ELF-1 (cell line): ENCODE results near the gene YBX1.
"Not testable (repeated sequence)": the region's sequence is repeated elsewhere in the genome, so short reads cannot be mapped to it uniquely, and the experiment has no call there.

Experiments
- DNase-seq: peaks from one replicate; pipeline ENCODE4 v3.0.0-alpha.2; 2016; ENCODE audit warnings: low read depth, low spot score

Gene YBX1

GRCh38 chr1:42681741-42682483 is at the start of gene YBX1:
YBX1 (plus strand) TSS chr1:42682418; CDS start chr1:42682566, 148 bp downstream.
- peak; percentile 99 for DNase-seq

GRCh38 chr1:42639116-42639515 is 43.1 kb upstream of the YBX1 start:
- DNase-seq: no peak

- no peak for DNase-seq
Observed at GRCh38 chr1:42646056-42646455, 36.2 kb upstream of the YBX1 start.

- DNase-seq: no peak
Observed at GRCh38 chr1:42657201-42657600, 25.0 kb upstream of the YBX1 start.

DNA sequence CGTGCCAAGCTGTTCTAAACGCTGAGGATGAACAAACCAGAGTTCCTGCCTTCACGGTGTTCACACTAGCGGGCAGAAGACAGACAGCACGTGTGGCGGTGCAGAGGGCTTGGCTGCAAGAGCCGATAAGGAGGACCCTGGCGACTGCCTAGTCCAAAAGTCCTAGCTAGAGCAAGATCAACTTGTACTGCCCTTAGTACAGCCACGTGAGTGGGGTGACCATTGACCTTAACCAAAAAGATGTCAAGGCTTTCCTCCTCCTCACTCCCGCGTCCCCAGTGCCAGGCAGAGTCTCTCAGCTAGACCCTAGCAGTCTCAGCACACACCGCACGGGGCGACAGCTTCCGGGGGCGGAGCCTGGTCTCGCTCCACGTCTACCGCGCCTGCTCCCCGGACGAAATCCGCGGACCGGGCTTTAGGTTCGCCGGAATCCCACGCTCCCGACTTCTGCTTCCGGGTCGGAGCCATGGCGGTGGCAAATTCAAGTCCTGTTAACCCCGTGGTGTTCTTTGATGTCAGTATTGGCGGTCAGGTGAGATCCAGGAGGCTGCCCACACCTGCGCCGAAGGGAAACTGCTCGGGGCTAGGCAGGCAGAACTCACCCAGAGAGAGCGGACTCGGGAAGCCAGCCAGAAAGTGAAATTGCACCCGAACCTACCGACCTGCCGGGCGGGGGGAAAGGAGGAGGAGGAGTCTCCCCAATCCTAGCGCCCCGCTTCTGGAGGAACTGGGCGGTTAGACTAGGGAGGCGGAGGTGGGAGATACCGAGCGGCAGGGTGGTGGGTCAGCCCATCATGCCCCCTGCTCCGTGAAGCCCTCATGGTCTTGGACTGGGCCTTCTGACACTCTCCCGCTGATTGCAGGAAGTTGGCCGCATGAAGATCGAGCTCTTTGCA is 24.0 kb upstream of the YBX1 start, which contains the start of gene PPIH:
PPIH (plus strand) TSS at position 443 of the 896 bp plus-strand sequence; CDS start at position 467, 24 bp downstream.
- DNase-seq: peak; percentile 96

GRCh38 chr1:42658877-42659337 is 23.3 kb upstream of the YBX1 start:
- no peak for DNase-seq

DNA sequence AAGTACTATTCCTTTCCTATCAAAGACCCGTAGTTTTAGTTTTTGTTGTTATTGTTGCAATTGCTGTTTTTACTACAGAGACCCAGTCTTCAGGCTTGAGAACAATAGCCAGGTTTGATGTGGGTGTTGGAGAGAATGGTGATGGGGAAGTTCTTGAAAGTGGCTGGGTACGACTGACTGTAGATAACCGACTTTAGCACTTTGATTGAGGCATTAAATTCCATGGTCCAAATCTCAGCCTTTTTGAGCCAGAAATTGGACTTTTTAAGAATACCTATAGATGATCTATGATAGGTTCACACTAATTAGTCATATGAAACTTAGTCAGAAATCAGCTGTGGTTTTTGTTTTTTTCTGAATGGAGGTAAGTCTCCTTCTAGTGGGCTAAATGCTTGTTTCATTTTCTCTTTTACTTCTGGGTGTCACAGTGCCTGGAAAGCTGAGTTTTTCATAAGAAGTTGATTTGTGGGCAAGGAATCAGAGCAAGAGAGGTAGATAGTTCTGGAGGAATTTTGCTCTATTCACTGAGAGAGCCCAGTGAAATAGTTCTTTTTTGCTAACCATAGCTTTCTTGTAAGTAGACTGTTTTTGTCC is 21.2 kb upstream of the YBX1 start:
- no peak for DNase-seq

DNA sequence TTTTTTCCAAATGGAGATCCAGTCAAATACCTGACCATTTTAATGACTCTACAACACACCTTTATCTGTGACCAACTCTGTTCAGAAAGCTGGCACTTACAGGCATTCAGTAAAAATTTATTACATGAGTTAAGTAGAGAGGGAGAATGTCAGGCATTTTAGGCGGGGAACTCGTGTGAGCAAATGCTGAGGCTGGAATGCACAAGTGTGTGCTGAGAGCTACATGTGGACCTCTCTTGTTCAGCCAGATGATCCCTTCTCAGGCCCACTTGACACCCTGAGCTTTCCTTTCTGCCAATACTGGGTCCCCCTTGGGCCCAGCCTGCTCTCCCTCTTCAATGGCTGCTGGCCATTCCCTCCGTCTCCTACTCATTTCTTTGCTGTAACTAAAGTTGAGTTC is 12.3 kb upstream of the YBX1 start:
- no peak for DNase-seq

DNA sequence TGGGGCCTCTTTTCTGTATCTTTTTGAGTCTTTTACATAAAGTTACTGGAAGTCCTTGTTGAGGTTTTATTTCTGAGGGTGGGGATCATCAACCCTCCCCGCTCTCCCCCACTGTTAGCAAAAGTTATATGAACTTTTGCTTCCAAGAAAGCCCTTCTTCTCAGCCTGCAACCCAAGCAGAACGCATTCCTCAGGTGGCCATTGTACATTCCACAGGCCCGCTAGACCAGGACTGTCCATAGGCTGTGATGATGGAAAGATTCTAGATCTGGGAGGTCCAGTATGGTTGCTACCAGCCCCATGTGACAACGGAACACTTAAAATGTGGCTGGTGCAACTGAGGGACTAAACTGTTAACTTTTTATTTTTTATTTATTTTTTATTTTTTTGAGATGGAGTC is 11.8 kb upstream of the YBX1 start:
- no peak for DNase-seq

DNA sequence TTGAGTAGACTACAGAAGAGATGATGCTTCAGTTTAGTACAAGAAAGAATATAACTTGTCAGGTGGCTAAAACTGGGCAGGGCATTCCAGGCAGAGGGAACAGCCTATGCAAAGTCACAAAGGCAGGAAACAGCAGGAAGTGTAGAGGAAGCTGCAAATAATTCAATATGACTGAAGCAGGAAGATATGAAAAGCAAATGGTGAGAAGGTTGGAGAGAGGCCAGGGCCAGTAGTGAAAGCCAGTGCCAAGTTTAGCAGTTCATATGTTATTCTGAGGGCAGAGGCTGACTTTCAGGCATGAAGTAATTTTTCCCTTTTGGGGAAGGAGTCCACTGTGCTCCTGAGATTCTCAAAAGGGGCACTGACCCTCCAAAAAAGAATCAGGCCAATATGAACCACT is 8.0 kb upstream of the YBX1 start:
- DNase-seq: no peak

GRCh38 chr1:42674682-42675081 is 7.5 kb upstream of the YBX1 start:
- no peak for DNase-seq

GRCh38 chr1:42675467-42675866 is 6.8 kb upstream of the YBX1 start:
- DNase-seq: no peak

DNA sequence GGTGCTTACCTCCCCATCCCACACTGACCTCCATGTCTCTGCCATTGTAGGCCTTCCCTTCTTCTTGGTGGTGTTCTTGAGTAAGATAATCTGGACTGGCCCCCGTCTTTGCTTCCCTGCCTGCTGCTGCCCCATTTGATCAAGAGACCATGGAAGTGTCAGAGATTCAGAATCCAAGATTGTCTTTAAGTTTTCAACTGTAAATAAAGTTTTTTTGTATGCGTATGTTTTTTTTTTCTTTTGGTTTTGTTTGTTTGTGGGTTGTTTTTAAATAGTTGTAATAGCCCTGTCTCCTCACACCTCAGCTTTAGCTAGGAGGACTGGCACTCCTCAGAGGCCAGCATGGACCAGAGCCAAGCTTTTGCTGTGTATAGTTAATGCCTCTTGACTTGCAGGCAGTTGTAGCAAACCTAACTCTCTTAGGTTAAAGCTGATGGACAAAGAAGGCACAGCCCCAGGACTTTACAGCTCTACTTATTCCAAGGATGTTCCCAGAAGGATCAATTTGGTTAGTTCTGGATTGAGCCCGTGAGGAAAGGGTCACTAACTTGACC is 5.6 kb upstream of the YBX1 start:
- no peak for DNase-seq

- no peak for DNase-seq
Observed at GRCh38 chr1:42679364-42679983, 2.7 kb upstream of the YBX1 start.

GRCh38 chr1:42680055-42680454 is 2.2 kb upstream of the YBX1 start:
- DNase-seq: no peak

DNA sequence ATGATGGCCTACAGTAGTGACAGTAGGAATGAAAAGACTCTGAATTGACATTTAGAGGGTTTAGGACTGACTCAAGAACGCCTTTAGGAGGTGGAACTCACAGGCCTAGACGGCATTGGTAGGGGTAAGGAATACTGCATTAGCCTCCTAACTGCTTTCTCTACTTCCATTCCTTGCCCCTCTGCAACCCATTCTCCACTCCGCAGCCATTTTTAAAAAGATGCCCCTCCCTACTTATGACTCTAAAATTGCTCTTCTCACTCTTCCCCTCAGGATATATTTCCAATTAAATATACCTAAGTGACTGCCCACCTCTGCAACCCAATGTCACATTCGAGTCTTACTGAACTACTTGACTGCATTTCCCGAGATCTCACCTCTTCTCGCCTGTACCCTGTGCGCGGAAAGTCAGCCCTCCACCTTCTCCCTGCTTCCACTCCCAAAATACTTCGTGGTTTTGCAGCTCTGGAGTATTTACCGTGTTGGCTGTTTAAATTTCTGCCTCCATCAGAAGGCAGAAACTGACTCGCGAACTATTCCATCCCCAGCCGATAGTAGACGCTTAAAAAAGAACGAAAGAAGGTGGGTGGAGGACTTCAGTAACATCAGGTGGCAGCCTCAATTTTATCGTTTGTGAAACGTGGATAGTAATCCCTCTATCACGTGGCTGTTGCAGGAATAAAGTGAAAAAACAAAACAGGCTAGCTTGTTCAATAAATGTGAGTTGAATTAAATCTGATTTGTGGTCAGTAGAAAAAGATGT is 1.1 kb upstream of the YBX1 start:
- no peak for DNase-seq

DNA sequence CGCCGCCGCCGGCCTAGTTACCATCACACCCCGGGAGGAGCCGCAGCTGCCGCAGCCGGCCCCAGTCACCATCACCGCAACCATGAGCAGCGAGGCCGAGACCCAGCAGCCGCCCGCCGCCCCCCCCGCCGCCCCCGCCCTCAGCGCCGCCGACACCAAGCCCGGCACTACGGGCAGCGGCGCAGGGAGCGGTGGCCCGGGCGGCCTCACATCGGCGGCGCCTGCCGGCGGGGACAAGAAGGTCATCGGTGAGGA is 193 bp downstream of the YBX1 start:
- not testable (repeated sequence) for DNase-seq

GRCh38 chr1:42682739-42683531 is 717 bp downstream of the YBX1 start:
- DNase-seq: peak; percentile 49

DNA sequence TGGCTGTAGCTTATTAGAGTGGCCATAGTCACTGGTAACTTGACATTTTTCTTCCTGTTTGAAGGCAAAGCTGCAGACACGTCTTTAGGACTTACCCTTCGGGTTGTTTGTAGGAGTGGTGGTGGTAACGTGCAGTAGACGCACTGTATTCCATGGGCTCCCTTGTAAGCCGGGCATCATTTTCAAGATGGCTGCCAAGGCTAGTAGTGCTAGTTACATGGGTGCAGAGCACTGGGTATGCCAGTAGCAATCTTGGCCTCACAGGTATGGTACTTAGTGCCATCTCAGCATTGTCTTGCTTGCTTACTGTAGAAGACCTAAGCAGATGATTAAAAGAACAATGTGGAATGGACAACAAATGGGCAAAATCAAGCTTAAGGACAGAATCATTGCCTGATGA is 1.9 kb downstream of the YBX1 start:
- DNase-seq: peak; percentile 32

- DNase-seq: no peak
Observed at GRCh38 chr1:42686418-42686817, 4.2 kb downstream of the YBX1 start.
